Lower lobe of right lung (tissue), 2 donors: ENCODE measurements around the gene SREBF2. TPM values are rescaled to one million over a fixed set of nuclear protein-coding genes. Genes with fewer than 3 reads are reported as not detected.

Source experiments
- ATAC-seq, 2 donors: fragments of 200-7000 bp; cut with Tn5 transposase; one replicate each; pipeline ENCODE4 v1.9.1; 2020 to 2022; ENCODE audit warnings: mild to moderate bottlenecking in 2 of 2, moderate library complexity in 2 of 2
- DNase-seq: peaks from one replicate; pipeline ENCODE4 v3.0.0-alpha.2; 2020
- H3K27ac ChIP-seq: fragments of 200-600 bp; one replicate; pipeline ENCODE4 v1.8.0; 2022
- H3K27me3 ChIP-seq: fragments of 200-600 bp; one replicate; pipeline ENCODE4 v1.8.0; 2022; ENCODE audit warnings: low read depth
- H3K36me3 ChIP-seq: fragments of 200-600 bp; one replicate; pipeline ENCODE4 v1.8.0; 2022; ENCODE audit warnings: mild to moderate bottlenecking
- H3K4me1 ChIP-seq: fragments of 200-600 bp; one replicate; pipeline ENCODE4 v1.8.0; 2022
- H3K4me3 ChIP-seq: fragments of 200-600 bp; one replicate; pipeline ENCODE4 v1.8.0; 2022; ENCODE audit warnings: mild to moderate bottlenecking
- H3K9me3 ChIP-seq: fragments of 200-600 bp; one replicate; pipeline ENCODE4 v1.8.0; 2022
- intact Hi-C: fragments of 100-400 bp; cut with DNase I; formaldehyde crosslinking; loops from one replicate; pipeline ENCODE4 v1.11.0; 2022
- total RNA-seq: library from RNA; stranded (reverse); fragmentation: NEBNext Ultra II Directional; extraction: Animal tissue kit (Norgen Biotek cat#: 25700); gene quantifications from one replicate; pipeline ENCODE4 v1.2.1, GENCODE V29; 2021
- TF ChIP-seq, protein P1 (sequence below): fragments of 200-600 bp; IDR thresholded peaks from one replicate; pipeline ENCODE4 v1.8.0; 2022; ENCODE audit warnings: antibody characterized with exemption, mild to moderate bottlenecking
- donor health status: DM: no; HTN: yes; CAD: no; lungs with severe emphysema.

SREBF2 gene
- total RNA-seq, 1 donor from 2014 or later, result 132 TPM

DNA sequence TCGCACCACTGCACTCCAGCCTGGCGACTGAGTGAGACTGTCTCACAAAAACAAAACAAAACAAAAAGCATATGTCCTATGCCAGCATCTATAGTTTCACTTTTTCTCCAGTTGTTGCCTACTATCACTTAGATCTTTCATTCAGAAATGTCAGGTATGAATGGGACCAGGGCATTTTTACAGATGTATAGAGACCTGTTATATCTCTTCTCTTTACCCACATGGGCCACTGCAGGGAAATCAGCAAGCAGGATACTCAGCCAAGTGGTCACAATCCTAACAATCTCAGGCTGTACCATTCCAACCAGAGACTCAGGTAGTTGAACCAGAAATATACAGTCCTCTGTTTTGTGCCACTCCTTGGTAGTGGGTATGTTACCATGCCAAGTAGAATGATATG, 16.0 kb upstream of the SREBF2 start:
- no peak for DNase-seq
- H3K27me3 ChIP-seq, result no peaks in the 10 kb centered on the region
- no peak overlapping the region for H3K4me3 ChIP-seq
- H3K9me3 ChIP-seq, result no peaks in the 10 kb centered on the region
- no peak for ATAC-seq
- no peak overlapping the region for H3K27ac ChIP-seq
- peaks cover 17% of the 10 kb centered on the region for H3K36me3 ChIP-seq
- intact Hi-C loops, result no loop called here
- H3K4me1 ChIP-seq, result no peaks in the 10 kb centered on the region
- TF ChIP-seq, protein P1, sequence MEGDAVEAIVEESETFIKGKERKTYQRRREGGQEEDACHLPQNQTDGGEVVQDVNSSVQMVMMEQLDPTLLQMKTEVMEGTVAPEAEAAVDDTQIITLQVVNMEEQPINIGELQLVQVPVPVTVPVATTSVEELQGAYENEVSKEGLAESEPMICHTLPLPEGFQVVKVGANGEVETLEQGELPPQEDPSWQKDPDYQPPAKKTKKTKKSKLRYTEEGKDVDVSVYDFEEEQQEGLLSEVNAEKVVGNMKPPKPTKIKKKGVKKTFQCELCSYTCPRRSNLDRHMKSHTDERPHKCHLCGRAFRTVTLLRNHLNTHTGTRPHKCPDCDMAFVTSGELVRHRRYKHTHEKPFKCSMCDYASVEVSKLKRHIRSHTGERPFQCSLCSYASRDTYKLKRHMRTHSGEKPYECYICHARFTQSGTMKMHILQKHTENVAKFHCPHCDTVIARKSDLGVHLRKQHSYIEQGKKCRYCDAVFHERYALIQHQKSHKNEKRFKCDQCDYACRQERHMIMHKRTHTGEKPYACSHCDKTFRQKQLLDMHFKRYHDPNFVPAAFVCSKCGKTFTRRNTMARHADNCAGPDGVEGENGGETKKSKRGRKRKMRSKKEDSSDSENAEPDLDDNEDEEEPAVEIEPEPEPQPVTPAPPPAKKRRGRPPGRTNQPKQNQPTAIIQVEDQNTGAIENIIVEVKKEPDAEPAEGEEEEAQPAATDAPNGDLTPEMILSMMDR, result no peak

DNA sequence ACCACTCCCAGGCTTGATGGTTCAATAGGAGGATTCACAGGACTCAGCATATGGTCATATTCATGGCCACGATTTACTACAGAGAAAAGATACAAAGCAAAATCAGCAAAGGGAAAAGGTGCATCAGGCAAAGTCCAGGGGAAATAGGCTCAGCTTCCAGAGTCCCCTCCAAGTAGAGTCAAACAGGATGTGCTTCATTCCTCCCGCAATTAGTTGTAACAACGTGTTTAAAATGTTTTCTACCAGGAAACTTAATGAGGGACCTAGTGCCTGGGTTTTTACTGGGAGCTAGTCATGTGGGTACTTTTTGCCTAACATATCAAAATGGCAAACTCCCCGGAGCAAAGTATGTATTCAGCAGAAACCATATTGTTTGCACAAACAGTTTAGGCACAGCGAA, 14.9 kb upstream of the SREBF2 start:
- Histone ChIP-seq H3K4me3 (no peak overlapping the region), H3K27ac (no peak overlapping the region), H3K27me3 (no peaks in the 10 kb centered on the region), H3K9me3 (no peaks in the 10 kb centered on the region), H3K4me1 (no peaks in the 10 kb centered on the region), H3K36me3 (peaks cover 17% of the 10 kb centered on the region)
- TF ChIP-seq, protein P1, result no peak
- DNase-seq (no peak), ATAC-seq (no peak)
- intact Hi-C loops, result no loop called here

DNA sequence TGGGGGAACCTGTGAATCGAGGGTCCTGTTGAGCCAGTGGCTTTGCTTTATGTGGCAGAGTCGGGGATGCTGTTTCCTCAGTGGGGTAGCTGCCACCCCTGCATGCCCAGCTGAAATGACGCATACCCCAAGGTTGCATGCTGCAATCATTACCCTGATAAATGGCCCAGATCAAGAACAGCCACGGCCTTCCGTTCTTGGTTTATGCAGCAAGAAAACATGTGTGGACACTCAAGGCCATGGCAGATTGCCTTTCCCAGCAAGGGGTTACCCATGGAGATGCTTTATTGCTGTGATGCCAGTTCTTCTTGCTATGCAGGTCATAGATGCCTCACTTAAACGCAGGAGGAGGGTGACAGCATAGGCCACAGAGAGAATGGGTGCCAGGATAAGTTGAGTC, 14.3 kb upstream of the SREBF2 start:
- TF ChIP-seq, protein P1, result no peak
- intact Hi-C loops, result no loop called here
- no peak for ATAC-seq
- Histone ChIP-seq H3K27ac (no peak overlapping the region), H3K4me3 (no peak overlapping the region), H3K9me3 (no peaks in the 10 kb centered on the region), H3K27me3 (no peaks in the 10 kb centered on the region), H3K4me1 (no peaks in the 10 kb centered on the region), H3K36me3 (peaks cover 11% of the 10 kb centered on the region)
- no peak for DNase-seq

DNA sequence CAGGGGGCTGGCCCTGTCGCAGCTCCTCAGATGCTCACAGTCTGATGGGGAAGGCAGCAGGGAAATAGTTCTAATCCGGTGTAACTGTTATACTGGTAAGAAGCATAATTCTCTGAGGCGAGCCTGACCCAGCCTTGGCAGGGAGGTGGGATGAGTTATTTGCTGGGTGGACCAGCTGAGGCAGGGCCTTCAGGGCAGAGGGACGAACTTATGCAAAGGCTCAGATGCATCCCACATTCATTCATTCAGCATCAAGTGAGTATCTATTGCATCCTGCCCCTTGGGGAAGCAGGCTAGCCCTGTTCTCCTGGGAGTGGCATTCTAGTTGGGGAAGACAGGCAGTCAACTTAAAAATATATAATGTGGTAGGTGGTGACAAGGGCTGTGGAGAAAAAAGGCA, 13.6 kb upstream of the SREBF2 start:
- Histone ChIP-seq H3K27me3 (no peaks in the 10 kb centered on the region), H3K36me3 (peaks cover 6% of the 10 kb centered on the region), H3K4me3 (no peak overlapping the region), H3K27ac (no peak overlapping the region), H3K4me1 (no peaks in the 10 kb centered on the region), H3K9me3 (no peaks in the 10 kb centered on the region)
- intact Hi-C loops, result no loop called here
- ATAC-seq (no peak), DNase-seq (no peak)
- TF ChIP-seq, protein P1, result no peak

DNA sequence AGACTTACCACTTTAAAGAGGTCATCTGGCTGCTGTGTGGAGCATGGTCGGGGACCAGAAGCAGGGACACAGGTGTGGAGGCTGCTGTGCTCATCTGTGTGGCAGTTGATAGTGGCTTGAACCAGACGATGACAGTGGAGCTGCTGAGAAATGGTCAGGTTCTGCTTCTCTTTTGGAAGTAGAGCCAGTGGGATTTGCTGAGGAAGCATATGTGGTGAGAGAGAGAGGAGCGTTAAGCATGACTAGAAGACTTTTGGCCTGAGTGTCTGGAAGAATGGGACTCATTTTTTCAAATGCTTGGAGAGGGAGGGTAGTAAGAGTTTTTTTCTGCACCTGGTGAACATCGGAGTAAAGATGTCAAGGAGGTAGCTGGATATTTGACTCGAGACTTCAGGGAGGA, 12.5 kb upstream of the SREBF2 start:
- ATAC-seq (no peak), DNase-seq (no peak)
- Histone ChIP-seq H3K4me3 (no peak overlapping the region), H3K4me1 (peaks cover 2% of the 10 kb centered on the region), H3K27ac (no peak overlapping the region), H3K27me3 (no peaks in the 10 kb centered on the region), H3K9me3 (no peaks in the 10 kb centered on the region), H3K36me3 (peaks cover 6% of the 10 kb centered on the region)
- intact Hi-C loops, result no loop called here
- TF ChIP-seq, protein P1, result no peak
